Hypothalamus (tissue), 51 donors: Measurements from ENCODE around the gene TIGD3.
A peak's percentile ranks its signal among the peaks of the same experiment; 100 is the strongest.

Experiments used
- DNase-seq, 51 donors: peaks; one replicate each; lab custom pipeline; 2025; lab: John Stamatoyannopoulos, UW

Gene TIGD3

GRCh38 chr11:65362320-65362931 is 7.9 kb downstream of the TIGD3 start:
- no peak for DNase-seq

- no peak for DNase-seq
Observed at GRCh38 chr11:65362966-65363365, 8.4 kb downstream of the TIGD3 start.

- no peak for DNase-seq
Observed at GRCh38 chr11:65363770-65364169, 9.2 kb downstream of the TIGD3 start.

DNA sequence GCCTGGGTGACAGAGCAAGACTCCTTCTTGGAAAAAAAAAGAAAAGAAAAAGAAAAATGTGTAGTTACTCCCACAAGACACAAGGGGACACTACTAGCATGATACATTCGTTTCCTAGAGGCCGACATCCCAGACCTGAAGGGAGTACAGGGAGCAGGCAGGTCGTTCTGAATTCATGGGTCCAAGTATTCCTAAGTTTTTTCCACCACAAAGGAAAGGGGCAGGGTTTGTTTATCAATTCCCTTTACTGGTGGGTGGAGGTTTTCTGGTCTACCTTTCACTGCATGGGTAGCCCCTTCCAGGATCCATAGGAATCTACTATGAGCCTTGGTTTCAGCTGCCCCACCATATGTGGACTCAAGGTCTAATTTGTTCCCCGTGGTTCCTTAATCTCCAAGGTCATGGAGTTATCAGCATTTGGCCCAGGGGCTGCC is 11.8 kb downstream of the TIGD3 start:
- DNase-seq: peak in 9 of 51 donors; percentile 8 to 40 (median 12)

DNA sequence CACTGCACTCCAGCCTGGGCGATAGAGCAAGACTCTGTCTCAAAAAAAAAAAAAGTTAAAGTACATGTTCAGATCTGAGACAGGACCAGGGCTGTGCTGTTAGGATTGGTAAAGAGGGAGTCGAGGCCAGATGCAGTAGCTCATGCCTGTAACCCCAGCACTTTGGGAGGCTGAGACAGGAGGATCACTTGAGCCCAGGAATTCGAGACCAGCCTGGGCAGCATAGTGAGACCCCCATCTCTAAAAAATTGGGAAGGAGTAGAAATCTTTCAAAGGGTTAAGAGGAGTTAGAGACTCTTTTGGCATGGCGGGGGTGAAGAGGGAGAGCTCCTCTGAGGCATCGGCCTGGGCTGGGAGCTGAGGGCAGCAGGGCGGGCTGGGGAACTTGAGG is 16.1 kb downstream of the TIGD3 start:
- no peak for DNase-seq

DNA sequence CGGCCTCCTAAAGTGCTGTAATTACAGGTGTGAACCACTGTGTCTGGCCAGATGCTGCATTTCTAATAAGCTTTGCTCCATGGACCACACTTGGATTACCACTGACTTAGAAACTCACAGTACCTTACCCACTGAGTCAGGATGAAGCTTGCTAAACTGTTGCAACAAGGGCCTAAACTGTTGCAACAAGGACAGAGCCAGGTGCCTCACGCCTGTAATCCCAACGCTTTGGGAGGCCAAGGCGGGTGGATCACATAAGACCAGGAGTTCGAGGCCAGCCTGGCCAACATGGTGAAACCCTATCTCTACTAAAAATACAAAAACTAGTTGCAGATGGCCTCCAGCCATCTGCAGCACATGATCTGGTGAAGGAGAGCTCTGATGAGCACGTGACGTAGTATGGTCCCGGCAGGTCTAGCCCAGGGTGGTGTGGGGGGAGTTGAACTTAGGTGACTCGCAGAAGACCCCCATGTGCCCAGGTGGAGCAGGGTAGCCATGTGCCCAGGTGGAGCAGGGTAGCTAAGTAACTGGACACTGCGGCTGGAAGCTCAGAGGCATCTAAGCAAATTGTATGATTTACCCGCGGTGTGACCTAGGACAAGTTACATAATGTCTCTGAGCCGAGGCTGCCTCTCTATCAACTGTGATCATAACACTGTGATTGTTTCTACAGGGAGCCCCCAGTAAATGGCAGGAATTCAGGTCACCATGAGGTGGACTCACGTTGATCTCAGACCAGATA is 19.5 kb downstream of the TIGD3 start:
- DNase-seq: no peak

- DNase-seq: no peak
Observed at GRCh38 chr11:65375012-65375411, 20.5 kb downstream of the TIGD3 start.

DNA sequence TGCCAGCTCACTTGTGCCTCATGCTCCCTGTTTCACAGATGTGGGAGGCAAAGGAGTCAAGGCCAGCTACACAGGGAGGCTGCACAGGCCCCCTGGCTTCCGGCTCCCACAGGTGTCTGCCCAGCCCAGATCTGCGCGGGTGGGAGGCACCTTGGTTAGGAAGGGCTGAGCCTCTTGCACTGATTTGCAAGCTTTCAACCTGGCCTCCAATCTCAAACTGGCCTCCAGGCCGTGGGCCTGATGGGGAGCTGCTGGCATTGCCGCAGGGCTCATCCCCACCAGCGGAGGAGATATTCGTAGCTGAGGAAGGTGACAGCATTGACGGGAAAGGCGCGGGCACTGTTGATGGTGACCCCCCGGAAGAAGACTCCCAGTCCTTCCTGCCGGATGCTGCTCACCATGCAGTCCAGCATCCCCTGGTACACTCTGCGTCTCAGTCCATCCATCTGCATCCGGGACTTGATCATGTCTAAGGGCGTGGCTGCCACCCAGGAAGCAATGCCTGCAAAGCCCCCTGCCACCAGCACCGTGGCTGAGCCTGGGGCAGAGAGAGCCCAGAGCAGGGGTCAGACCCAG is 21.7 kb downstream of the TIGD3 start:
- DNase-seq: no peak

DNA sequence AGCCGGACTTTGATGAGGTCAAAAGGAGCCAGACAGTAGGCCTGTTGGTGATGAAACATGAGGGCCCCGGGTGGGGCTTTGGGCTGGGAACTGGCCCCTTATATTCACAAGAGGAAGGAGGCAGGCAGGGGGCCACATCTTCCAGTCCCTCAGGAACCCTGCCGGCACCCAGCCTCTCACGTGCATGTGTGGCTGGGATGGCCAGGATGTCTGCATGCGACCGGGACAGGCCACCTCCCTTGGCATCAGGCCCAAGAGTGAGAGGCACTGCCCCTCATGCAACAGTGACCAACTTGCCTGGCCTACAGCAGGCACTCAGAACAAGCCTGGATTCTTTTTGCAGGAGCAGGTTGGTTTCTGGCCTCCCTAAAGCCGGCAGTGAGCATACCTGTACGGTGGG is 22.5 kb downstream of the TIGD3 start:
- no peak for DNase-seq

GRCh38 chr11:65377777-65378176 is 23.2 kb downstream of the TIGD3 start:
- no peak for DNase-seq

GRCh38 chr11:65378208-65378927 is 23.8 kb downstream of the TIGD3 start:
- peak in 5 of 51 donors; percentile 7 to 31 (median 19) for DNase-seq

DNA sequence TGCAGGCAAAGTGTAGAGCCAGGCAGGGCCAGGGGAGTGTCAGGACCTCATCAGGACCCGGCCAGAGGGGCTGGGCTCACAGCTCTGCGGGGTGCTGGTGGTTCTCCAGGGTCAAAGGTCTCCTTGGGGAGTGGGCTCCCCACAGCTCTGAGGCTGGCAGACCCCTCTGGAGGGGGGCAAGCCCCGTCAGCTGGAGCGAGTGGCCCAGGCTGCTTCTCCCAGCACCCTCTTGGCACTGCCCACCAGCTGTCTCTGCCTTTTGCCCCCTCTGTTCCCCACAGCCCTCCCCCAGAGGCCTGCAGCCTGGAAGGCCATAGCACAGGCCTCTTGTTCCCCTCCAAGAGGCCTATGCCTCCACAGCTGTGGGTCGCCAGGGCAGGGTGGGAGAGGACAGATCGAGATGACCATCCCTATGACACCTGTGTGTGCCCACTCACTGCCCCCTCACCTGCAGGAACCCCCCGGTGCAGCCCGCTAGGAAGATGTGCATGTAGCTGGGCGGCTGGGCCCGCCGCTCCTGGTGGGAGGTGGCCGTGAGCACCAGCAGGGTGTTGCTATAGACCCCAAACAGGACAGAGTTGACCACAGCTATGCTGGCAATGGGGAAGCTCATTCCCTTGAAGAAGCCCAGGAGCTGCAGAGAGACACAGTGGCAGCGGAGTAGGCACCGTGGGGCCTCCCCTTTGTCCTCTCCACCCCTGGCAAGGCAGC is 24.5 kb downstream of the TIGD3 start:
- DNase-seq: no peak

DNA sequence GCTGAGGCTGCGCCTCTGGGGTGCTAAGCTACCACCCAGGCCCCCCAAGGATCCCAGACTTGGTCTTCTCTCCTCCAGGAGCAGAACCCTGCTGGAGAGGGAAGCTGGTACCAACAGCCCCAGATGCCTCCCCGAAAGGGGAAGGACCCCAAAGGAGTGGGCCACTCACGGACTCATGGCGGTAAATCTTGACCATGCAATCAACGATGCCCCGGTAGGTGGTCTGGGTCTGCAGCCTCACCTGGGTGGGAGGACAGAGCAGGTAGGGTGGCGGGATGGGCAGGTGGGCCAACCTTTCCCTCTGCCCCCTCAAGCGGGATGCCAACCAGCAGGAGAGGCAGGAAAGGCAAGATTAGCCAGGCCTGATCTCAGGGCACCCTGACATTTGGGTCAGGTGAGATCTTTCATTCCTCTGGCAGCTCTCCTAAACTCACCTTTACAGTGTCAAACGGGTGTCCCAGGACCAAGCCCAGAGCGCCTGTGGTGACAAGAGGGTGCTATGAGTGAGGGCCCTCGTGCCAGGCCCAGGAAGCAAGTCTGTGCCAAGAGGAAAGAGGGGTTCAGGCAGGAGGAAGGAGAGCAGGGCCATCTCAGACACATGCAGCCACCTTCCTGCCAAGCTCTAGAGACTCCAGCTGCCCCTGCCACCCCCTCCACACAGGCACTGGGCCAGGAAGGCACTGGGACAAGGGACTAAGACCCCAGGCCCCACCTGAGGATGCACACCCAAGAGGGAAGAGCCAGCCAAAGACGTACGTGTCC is 25.3 kb downstream of the TIGD3 start:
- no peak for DNase-seq

DNA sequence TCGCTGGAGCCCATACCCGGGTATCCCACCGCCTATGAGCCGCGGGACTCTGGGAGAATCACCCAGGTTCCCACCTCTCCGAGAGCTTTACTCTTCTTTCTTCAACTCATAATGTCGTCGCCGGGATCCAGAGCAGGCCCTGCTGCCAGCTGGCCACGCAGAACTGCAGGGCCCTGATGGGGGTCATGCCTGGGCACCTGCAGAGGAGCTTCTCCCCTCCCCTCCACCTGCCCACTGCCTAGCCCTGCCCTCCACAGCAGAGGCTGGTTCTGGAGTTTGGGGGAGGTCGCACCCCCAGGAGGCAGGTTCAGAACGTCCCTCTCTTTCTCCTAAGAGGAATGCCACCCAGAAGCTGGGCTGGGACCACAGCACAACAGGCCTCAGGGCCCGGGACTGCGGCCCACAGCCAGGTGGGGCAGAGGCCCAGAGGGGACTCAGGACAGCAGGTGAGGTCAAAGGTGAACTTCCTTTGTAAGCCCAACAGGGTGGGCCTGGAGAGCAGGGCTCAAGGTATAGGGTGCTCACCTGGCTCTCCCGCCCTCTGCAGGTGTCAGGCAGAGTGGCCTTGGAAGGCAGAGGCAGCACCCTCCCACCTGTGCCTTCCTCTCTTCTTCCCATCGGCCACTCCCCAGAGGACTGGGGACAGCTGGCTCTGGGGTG is 26.0 kb downstream of the TIGD3 start:
- no peak for DNase-seq

- peak in 2 of 51 donors; percentile 36 to 42 for DNase-seq
Observed at GRCh38 chr11:65381716-65382032, 27.1 kb downstream of the TIGD3 start.

DNA sequence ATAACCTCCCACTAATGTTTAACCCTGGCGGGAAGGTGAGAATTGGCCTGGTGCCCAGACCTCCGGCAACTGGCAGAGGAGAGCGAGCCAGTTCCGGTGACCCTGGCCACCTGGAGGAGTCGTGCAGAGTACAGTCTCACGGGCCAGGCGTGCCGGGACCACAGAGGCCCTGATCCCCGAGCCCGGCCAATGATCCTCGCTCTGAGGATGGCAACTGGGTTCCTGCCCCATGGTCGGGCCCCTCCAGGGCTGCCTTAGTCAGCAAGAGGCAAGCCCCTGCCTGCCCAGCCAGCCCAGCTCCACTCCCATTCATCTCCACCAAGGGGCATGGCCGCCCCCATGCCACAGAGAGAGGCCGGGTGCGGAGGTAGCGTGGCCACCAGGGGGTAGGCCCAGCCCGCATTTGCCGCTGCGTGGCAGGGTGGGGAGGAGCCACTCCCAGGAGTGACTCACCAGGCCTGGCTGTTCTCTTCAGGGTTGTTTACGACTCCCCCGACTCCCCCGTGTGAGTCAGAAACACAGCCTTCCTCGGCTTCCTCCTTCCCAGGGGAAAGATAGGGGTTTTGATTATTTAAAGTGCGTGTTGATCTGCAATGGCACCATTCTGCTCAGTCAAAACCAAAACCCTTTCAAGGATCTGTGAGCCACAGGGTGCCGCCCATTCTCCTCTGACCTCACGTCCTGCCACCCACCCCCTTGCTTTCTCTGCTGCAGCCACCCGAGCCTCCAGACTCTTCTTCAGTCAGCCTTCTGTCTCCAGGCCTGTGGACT is 27.7 kb downstream of the TIGD3 start, which contains the start of gene SLC25A45:
Gene SLC25A45, minus strand, starts transcription at position 614 of the 771 bp plus-strand sequence. CDS start 695 bp downstream, outside the sequence.
- DNase-seq: peak; percentile 34 to 92 (median 77)

DNA sequence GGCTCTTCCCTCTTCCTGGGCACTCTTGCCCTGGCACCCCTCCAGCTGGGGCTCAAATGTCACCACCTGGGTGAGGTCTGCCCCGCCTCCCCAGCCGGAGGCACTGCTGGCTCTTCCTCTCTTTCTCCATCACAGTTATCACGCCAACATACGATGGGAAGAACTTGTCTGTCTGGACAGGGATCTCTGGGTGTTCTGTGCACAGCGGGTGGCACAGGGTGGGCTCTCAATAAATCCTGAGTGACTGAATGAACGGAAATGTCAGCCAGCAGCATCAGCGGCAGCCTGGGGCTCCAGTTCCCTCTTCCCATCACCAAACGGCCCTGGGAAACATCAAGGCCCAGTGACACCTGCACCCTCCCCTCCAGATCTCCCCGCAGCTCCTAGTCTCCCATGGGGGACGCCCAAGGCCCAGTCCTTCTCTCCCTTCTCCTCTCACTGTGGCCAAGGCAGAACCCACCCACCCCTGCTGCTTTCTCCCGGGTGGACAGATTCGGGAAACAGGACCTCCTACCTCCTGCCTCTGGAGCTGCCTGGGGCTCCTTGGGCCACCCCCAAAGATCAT is 28.3 kb downstream of the TIGD3 start:
- DNase-seq: peak in 1 of 51 donors; percentile 42

- DNase-seq: no peak
Observed at GRCh38 chr11:65383778-65384177, 29.2 kb downstream of the TIGD3 start.
